Muscle layer of duodenum (tissue), 2 donors: ENCODE results near the gene TTLL7.
"Not testable (repeated sequence)": the region's sequence is repeated elsewhere in the genome, so short reads cannot be mapped to it uniquely, and the experiment has no call there.

ENCODE experiments used
- H3K27ac ChIP-seq: one replicate; pipeline ENCODE4 v1.7.0; 2013; ENCODE audit warnings: mild to moderate bottlenecking, low read length
- H3K27me3 ChIP-seq: one replicate; pipeline ENCODE4 v1.7.0; 2013; ENCODE audit warnings: low read depth, mild to moderate bottlenecking, control low read depth, low read length
- H3K36me3 ChIP-seq, 2 donors: one replicate each; pipeline ENCODE4 v1.7.0; 2013; ENCODE audit warnings: low read length in 2 of 2, control low read depth in 1 of 2, mild to moderate bottlenecking in 1 of 2; ENCODE audit not compliant: insufficient read depth in 2 of 2, control insufficient read depth in 1 of 2
- H3K4me1 ChIP-seq, 2 donors: one replicate each; pipeline ENCODE4 v1.7.0; 2013; ENCODE audit warnings: low read length in 2 of 2, mild to moderate bottlenecking in 2 of 2, control low read depth in 1 of 2, moderate library complexity in 1 of 2; ENCODE audit not compliant: insufficient read depth in 2 of 2, control insufficient read depth in 1 of 2
- H3K4me3 ChIP-seq, 2 donors: one replicate each; pipeline ENCODE4 v1.7.0; 2013; ENCODE audit warnings: low read length in 2 of 2, low read depth in 1 of 2, mild to moderate bottlenecking in 1 of 2
- H3K9me3 ChIP-seq, 2 donors: one replicate each; pipeline ENCODE4 v1.7.0; 2013; ENCODE audit warnings: low read length in 2 of 2, control low read depth in 1 of 2, mild to moderate bottlenecking in 1 of 2; ENCODE audit not compliant: control insufficient read depth in 1 of 2
- donor health status: healthy.

The TTLL7 gene

DNA sequence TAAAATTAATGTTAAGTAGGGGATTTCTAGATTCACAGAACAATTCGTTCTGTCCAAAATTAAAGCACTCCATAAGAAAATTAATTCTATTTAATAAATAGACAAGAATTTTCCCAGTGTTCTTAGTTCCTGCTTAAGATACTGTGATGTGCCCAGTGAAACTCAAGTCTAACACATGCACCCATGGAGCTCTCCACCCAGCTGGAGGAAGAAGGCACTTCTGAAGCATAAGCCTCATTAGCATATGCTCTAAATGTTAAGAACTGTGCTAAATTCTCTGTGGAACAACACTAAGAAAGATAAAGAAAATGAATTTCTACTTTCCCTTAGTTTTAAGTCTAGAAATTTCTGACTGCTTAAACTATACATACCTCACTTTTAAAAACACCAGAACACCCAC lies 71.2 kb downstream of the TTLL7 start:
- Histone ChIP-seq H3K4me3 (no peak overlapping the region), H3K4me1 (peaks cover 0 to 5% of the 10 kb centered on the region in 2 donors), H3K27ac (no peak overlapping the region), H3K9me3 (no peaks in the 10 kb centered on the region), H3K36me3 (no peaks in the 10 kb centered on the region), H3K27me3 (no peaks in the 10 kb centered on the region)

DNA sequence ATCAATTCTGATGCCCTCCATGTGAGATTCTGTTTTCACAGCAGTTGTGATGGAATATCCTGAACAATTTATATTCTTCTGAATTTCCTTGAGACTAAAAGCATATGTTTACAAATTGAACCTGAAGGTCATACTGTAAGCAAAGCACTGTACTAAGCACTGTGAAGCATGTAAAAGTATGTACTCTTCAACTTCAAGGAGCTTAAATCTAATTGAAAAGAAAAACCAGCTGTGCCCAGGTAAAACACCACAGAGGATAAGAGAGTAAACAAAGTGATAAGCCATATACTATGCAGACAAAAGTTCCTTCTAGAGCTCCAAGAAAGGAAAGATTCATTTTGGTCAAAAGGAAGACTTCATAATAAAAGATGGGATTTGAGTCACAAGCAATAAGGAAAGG lies 71.9 kb downstream of the TTLL7 start:
- H3K27ac ChIP-seq, result no peak overlapping the region
- H3K9me3 ChIP-seq, result no peaks in the 10 kb centered on the region
- peaks cover 0 to 2% of the 10 kb centered on the region in 2 donors for H3K36me3 ChIP-seq
- no peaks in the 10 kb centered on the region for H3K27me3 ChIP-seq
- H3K4me3 ChIP-seq, result no peak overlapping the region
- peaks cover 0 to 5% of the 10 kb centered on the region in 2 donors for H3K4me1 ChIP-seq

DNA sequence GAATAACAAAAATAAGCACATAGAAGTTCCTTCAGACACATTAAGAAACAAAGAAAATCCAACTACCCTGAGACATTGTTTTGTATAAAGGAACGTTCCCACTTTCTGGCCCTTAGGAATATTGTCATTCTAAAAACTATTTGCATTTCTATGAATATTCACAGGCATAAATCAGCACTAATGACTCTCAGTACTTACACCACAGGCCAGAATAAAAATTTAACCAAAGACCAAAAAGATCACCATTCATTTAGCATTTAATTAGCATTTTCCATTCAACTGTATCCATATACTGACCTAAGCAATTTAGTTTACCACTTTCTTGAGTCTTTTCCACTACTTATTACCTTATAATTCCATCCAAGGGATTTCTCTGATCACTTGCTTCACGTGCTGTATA lies 75.4 kb downstream of the TTLL7 start:
- H3K27ac ChIP-seq, result no peak overlapping the region
- H3K4me1 ChIP-seq, result peaks cover 0 to 5% of the 10 kb centered on the region in 2 donors
- peaks cover 0 to 21% of the 10 kb centered on the region in 2 donors for H3K36me3 ChIP-seq
- no peak overlapping the region for H3K4me3 ChIP-seq
- no peaks in the 10 kb centered on the region for H3K27me3 ChIP-seq
- H3K9me3 ChIP-seq, result no peaks in the 10 kb centered on the region

DNA sequence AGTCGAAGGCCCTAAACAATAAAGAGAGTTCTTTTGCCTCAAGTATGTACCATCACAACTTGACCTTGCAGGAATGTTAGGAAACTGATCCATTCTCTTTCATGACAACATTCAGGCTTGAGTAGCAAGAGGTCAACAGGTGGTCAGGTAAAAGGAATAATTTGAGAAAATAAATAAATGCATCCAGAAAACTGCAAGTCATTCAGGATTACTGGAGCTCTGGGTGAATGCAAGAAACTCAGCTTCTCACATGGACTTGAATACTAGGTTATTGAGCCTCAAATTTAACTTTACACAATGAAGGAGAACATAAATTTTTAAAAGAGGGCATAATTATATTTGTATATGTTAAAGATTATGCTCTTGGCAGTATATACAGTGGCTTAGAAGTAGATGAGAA lies 76.5 kb downstream of the TTLL7 start:
- H3K9me3 ChIP-seq, result no peaks in the 10 kb centered on the region
- H3K27me3 ChIP-seq, result no peaks in the 10 kb centered on the region
- no peak overlapping the region for H3K27ac ChIP-seq
- H3K4me3 ChIP-seq, result no peak overlapping the region
- peaks cover 0 to 23% of the 10 kb centered on the region in 2 donors for H3K36me3 ChIP-seq
- H3K4me1 ChIP-seq, result peaks cover 0 to 3% of the 10 kb centered on the region in 2 donors

DNA sequence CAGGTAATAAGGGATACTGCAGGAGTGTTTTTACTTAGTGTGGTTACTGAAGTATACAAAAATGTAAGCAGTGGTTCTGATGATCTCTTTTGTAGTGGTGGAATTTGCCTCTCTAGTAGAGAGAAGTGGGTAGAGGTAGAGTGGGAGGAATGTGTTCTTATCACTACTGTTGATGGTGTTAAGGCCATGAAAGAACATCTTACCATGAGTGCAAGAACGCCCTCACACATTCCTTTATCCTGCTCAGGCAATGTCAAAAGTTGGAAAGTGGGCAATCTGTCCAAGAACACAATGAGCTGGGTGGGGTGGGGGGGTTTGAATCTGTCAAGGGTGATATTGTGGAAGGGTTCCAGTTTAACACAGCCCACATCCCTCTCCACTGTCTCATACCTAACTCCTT lies 78.6 kb downstream of the TTLL7 start:
- H3K27ac ChIP-seq, result no peak overlapping the region
- H3K4me3 ChIP-seq, result no peak overlapping the region
- no peaks in the 10 kb centered on the region for H3K4me1 ChIP-seq
- no peaks in the 10 kb centered on the region for H3K9me3 ChIP-seq
- no peaks in the 10 kb centered on the region for H3K27me3 ChIP-seq
- peaks cover 0 to 28% of the 10 kb centered on the region in 2 donors for H3K36me3 ChIP-seq

DNA sequence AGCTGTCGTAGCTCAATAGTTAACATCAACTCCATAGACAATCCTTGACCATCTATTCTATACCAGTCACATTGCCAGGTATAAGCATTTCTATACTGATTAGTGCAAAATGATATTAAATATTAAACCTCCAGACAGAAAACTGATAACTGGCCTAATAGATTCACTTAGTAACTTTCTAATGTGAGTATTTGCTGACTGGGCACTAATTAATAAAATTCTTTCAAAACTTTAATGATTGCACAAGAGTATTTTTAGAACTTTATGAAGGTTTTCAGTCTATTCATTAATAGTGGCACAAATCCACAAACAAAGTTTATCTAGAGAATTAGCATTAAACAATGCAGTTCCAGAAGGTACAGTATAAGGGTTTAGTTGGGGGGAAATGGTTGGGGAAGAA lies 79.1 kb downstream of the TTLL7 start:
- H3K27me3 ChIP-seq, result no peaks in the 10 kb centered on the region
- no peak overlapping the region for H3K27ac ChIP-seq
- H3K4me3 ChIP-seq, result no peak overlapping the region
- H3K4me1 ChIP-seq, result no peaks in the 10 kb centered on the region
- peaks cover 0 to 30% of the 10 kb centered on the region in 2 donors for H3K36me3 ChIP-seq
- H3K9me3 ChIP-seq, result no peaks in the 10 kb centered on the region

DNA sequence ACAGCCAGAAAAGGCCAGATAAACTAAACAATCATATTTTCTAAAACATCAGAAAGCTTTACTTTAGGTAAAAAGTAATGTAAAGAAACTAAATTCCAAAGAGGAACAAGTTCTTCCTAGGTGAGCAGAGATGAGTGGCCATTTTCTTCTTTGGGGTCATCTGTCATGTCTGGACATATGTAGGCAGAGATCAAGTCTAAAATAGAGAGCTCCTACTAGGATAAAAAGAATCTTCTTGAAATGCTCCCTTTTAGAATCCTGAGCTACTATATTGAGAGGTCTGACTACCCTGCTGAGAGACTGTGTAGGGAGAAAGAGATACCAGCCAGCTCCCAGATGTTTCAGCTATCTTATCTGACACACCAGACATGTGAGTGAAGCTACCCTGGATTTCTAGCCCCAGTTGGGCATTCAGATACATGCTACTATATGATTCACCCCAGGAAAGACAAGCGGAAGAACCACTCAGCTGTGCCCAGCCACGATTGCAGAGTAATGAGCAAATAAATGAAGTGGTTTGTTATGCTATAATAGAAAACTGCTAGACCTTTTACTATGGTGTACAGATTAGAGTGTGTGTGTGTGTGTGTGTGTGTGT lies 80.1 kb downstream of the TTLL7 start:
- Histone ChIP-seq H3K27me3 (no peaks in the 10 kb centered on the region), H3K4me3 (no peak overlapping the region), H3K36me3 (peaks cover 0 to 34% of the 10 kb centered on the region in 2 donors), H3K9me3 (no peaks in the 10 kb centered on the region), H3K4me1 (no peaks in the 10 kb centered on the region), H3K27ac (no peak overlapping the region)

DNA sequence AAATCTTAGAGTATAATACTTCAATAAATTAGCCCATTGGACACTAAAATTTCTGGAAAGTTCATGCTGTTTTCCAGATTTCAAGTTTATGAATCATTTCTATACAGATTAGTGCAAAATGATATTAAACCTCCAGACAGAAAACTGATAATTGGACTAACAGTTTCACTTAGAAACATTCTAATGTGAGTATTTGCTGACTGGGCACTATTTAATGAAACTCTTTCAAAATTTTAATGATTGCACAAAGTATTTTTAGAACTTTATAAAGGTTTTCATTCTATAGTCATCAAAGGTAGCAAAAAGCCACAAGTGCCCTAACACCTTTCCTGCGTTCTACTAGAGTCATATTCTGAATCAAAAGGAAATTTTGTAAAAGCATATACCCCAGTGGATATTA lies 81.0 kb downstream of the TTLL7 start:
- no peaks in the 10 kb centered on the region for H3K4me1 ChIP-seq
- H3K4me3 ChIP-seq, result no peak overlapping the region
- H3K9me3 ChIP-seq, result no peaks in the 10 kb centered on the region
- peaks cover 0 to 34% of the 10 kb centered on the region in 2 donors for H3K36me3 ChIP-seq
- no peak overlapping the region for H3K27ac ChIP-seq
- H3K27me3 ChIP-seq, result no peaks in the 10 kb centered on the region

DNA sequence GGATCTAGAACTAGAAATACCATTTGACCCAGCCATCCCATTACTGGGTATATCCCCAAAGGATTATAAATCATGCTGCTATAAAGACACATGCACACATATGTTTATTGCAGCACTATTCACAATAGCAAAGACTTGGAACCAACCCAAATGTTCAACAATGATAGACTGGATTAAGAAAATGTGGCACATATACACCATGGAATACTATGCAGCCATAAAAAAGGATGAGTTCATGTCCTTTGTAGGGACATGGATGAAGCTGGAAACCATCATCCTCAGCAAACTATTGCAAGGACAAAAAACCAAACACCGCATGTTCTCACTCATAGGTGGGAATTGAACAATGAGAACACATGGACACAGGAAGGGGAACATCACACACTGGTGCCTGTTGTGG lies 82.8 kb downstream of the TTLL7 start:
- not testable (repeated sequence) for H3K4me1 ChIP-seq, H3K4me3 ChIP-seq, H3K27me3 ChIP-seq, H3K9me3 ChIP-seq, H3K27ac ChIP-seq
- peaks cover 0 to 31% of the 10 kb centered on the region in 2 donors for H3K36me3 ChIP-seq

DNA sequence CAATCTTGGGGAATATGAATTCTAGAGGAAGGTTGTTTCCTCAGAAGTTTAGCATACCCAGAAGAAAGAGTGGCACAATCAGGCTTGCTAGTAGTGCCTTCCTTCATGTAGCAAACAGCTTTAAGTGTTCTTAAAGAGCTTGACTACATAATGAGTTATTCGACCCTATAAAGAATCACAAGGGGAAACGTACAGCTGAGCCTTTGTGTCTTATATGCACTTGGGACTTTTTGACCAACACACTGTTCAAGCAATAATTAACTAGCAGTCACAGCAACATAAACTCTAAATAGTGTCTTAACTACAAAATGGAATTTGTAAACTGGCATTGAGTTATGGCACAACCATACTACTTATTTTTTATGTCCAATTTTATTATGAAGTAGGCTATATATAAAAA lies 86.1 kb downstream of the TTLL7 start:
- Histone ChIP-seq H3K4me3 (no peak overlapping the region), H3K27ac (no peak overlapping the region), H3K27me3 (no peaks in the 10 kb centered on the region), H3K4me1 (peaks cover 0 to 6% of the 10 kb centered on the region in 2 donors), H3K9me3 (no peaks in the 10 kb centered on the region), H3K36me3 (peaks cover 0 to 13% of the 10 kb centered on the region in 2 donors)

DNA sequence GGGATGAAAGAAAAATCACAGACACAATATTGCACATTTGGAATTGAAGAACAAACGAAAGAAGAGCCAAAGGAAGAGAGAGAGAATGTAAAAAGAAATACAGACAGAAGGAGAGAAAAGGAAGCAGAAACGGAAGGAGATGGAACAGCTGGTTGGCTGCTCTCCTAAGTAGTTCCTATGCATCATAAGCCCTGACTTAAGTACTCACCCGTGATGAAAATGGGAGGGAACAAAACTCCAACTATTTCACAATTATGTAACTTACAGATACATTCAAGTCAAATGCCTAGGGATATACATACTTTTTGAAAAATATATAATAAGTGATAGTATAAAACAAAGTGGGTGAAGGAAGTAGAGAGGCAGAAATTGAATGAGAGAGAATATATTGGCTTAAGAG lies 88.5 kb downstream of the TTLL7 start:
- no peaks in the 10 kb centered on the region for H3K9me3 ChIP-seq
- H3K27me3 ChIP-seq, result no peaks in the 10 kb centered on the region
- peaks cover 0 to 6% of the 10 kb centered on the region in 2 donors for H3K36me3 ChIP-seq
- H3K4me3 ChIP-seq, result no peak overlapping the region
- H3K4me1 ChIP-seq, result peaks cover 0 to 6% of the 10 kb centered on the region in 2 donors
- H3K27ac ChIP-seq, result peak overlapping the region; percentile 7

DNA sequence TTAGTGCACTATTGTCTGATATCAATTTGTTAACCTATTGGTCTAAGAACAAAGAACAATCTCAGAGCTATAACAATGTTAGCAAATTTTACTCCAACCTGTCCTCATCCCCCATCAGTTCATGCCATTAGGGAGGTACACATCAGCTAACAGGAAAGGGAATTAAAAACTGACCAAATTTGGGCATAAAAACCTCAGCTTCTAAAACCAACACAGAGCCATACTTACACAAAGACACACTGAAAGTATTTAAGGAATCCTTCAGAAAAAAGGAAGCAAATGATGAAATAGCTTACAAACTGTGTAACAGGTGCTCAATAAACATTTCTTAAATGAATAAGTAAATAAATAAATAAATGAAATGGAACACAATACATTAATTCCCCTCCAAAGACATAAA lies 89.2 kb downstream of the TTLL7 start:
- peaks cover 0 to 2% of the 10 kb centered on the region in 2 donors for H3K36me3 ChIP-seq
- no peak overlapping the region for H3K27ac ChIP-seq
- H3K9me3 ChIP-seq, result no peaks in the 10 kb centered on the region
- no peaks in the 10 kb centered on the region for H3K27me3 ChIP-seq
- H3K4me1 ChIP-seq, result peaks cover 0 to 6% of the 10 kb centered on the region in 2 donors
- H3K4me3 ChIP-seq, result no peak overlapping the region
